ENCODE results near the gene C18orf32. TPM values are rescaled to one million over a fixed set of nuclear protein-coding genes. Genes with fewer than 3 reads are reported as not detected.

C18orf32 gene
- polyA plus RNA-seq, 3 donors: 27.5 to 134 (median 115) TPM

- no CpG with 5 or more reads among the region's 3 CpGs for WGBS (ENCODE audit: insufficient coverage)
Measured at GRCh38 chr18:49444581-49444980, 42.5 kb downstream of the C18orf32 start.

GRCh38 chr18:49443837-49444236 is 43.2 kb downstream of the C18orf32 start:
- no peak overlapping the region for H3K4me3 ChIP-seq (replicated peaks in 1 of 3; ENCODE audit: low read depth in 2 of 3, low read length in 3 of 3)
- Mint-ChIP-seq H3K36me3 (peaks cover 16 to 19% of the 10 kb centered on the region in 2 donors), H3K27me3 (ENCODE audit: low read depth in 3 of 3) (peaks cover 0 to 1% (median 0%) of the 10 kb centered on the region in 3 donors), H3K4me1 (peaks cover 4% of the 10 kb centered on the region), H3K4me3 (no peak overlapping the region), H3K27ac (no peak overlapping the region), H3K9me3 (peaks cover 10 to 24% (median 17%) of the 10 kb centered on the region in 7 donors)
- no peaks in the 10 kb centered on the region for H3K4me1 ChIP-seq (ENCODE audit: control insufficient read depth in 1 of 2, insufficient read depth in 2 of 2, low read length in 2 of 2)
- no peak overlapping the region for H3K4me2 ChIP-seq (replicated peaks; ENCODE audit: extremely low read depth, low read length, poor library complexity, severe bottlenecking)
- no peak for DNase-seq
- TF ChIP-seq, protein P1, sequence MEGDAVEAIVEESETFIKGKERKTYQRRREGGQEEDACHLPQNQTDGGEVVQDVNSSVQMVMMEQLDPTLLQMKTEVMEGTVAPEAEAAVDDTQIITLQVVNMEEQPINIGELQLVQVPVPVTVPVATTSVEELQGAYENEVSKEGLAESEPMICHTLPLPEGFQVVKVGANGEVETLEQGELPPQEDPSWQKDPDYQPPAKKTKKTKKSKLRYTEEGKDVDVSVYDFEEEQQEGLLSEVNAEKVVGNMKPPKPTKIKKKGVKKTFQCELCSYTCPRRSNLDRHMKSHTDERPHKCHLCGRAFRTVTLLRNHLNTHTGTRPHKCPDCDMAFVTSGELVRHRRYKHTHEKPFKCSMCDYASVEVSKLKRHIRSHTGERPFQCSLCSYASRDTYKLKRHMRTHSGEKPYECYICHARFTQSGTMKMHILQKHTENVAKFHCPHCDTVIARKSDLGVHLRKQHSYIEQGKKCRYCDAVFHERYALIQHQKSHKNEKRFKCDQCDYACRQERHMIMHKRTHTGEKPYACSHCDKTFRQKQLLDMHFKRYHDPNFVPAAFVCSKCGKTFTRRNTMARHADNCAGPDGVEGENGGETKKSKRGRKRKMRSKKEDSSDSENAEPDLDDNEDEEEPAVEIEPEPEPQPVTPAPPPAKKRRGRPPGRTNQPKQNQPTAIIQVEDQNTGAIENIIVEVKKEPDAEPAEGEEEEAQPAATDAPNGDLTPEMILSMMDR (IDR thresholded peaks at IDR 0.05): no peak
- peaks cover 0 to 18% of the 10 kb centered on the region in 2 donors for H3K36me3 ChIP-seq (replicated peaks in 1 of 2; ENCODE audit: control insufficient read depth in 1 of 2, insufficient read depth in 2 of 2, low read length in 2 of 2)
- intact Hi-C loops (cut with micrococcal nuclease): no loop called here
- 100% methylated on average over 1 of the region's 2 CpGs for WGBS (ENCODE audit: insufficient coverage)
- peaks cover 14 to 18% of the 10 kb centered on the region in 2 donors for H3K9me3 ChIP-seq (replicated peaks in 1 of 2; ENCODE audit: control insufficient read depth in 1 of 2, insufficient read depth in 1 of 2, low read length in 2 of 2)
- H3K79me2 ChIP-seq (ENCODE audit: insufficient read depth, low read length): peaks cover 58% of the 10 kb centered on the region
- no peak overlapping the region for H3K27ac ChIP-seq (ENCODE audit: low read depth in 1 of 2, low read length in 2 of 2)
- H2AFZ ChIP-seq (ENCODE audit: insufficient read depth, low read depth, low read length, poor library complexity, severe bottlenecking): no peak overlapping the region
- H3K9ac ChIP-seq (ENCODE audit: insufficient read depth, low read length, poor library complexity, severe bottlenecking): no peak overlapping the region
- no peaks in the 10 kb centered on the region for H3K27me3 ChIP-seq (ENCODE audit: control insufficient read depth in 2 of 2, insufficient read depth in 2 of 2, low read length in 2 of 2)
- peaks cover 62% of the 10 kb centered on the region for H4K20me1 ChIP-seq (ENCODE audit: insufficient read depth, low read length)

More at GRCh38 chr18:49444581-49444980, 42.5 kb downstream of the C18orf32 start:
- H2AFZ ChIP-seq (ENCODE audit: insufficient read depth, low read depth, low read length, poor library complexity, severe bottlenecking): no peak overlapping the region
- TF ChIP-seq, protein P1 (IDR thresholded peaks at IDR 0.05): no peak
- peaks cover 55% of the 10 kb centered on the region for H4K20me1 ChIP-seq (ENCODE audit: insufficient read depth, low read length)
- no peak overlapping the region for H3K27ac ChIP-seq (ENCODE audit: low read depth in 1 of 2, low read length in 2 of 2)
- no peaks in the 10 kb centered on the region for H3K27me3 ChIP-seq (ENCODE audit: control insufficient read depth in 2 of 2, insufficient read depth in 2 of 2, low read length in 2 of 2)
- peaks cover 17 to 25% of the 10 kb centered on the region in 2 donors for H3K9me3 ChIP-seq (replicated peaks in 1 of 2; ENCODE audit: control insufficient read depth in 1 of 2, insufficient read depth in 1 of 2, low read length in 2 of 2)
- H3K9me3 Mint-ChIP-seq: peaks cover 14 to 30% (median 22%) of the 10 kb centered on the region in 7 donors
- no peaks in the 10 kb centered on the region for H3K4me1 ChIP-seq (ENCODE audit: control insufficient read depth in 1 of 2, insufficient read depth in 2 of 2, low read length in 2 of 2)
- peaks cover 0 to 25% of the 10 kb centered on the region in 2 donors for H3K36me3 ChIP-seq (replicated peaks in 1 of 2; ENCODE audit: control insufficient read depth in 1 of 2, insufficient read depth in 2 of 2, low read length in 2 of 2)
- no peak overlapping the region for H3K4me3 Mint-ChIP-seq
- intact Hi-C loops (cut with micrococcal nuclease): no loop called here
- DNase-seq: no peak
- peaks cover 4% of the 10 kb centered on the region for H3K4me1 Mint-ChIP-seq
- peaks cover 60% of the 10 kb centered on the region for H3K79me2 ChIP-seq (ENCODE audit: insufficient read depth, low read length)
- peaks cover 0 to 1% (median 0%) of the 10 kb centered on the region in 3 donors for H3K27me3 Mint-ChIP-seq (ENCODE audit: low read depth in 3 of 3)
- no peak overlapping the region for H3K27ac Mint-ChIP-seq
- H3K4me3 ChIP-seq (replicated peaks in 1 of 3; ENCODE audit: low read depth in 2 of 3, low read length in 3 of 3): no peak overlapping the region
- H3K9ac ChIP-seq (ENCODE audit: insufficient read depth, low read length, poor library complexity, severe bottlenecking): no peak overlapping the region
- no peak overlapping the region for H3K4me2 ChIP-seq (replicated peaks; ENCODE audit: extremely low read depth, low read length, poor library complexity, severe bottlenecking)
- H3K36me3 Mint-ChIP-seq: peaks cover 21 to 22% of the 10 kb centered on the region in 2 donors
